ENCODE results near the gene ZNF618. TPM values are rescaled to one million over a fixed set of nuclear protein-coding genes. Genes with fewer than 3 reads are reported as not detected.

ZNF618 gene
- total RNA-seq, 1 donor from 2014 or later = 7.4 TPM

- Histone ChIP-seq H3K36me3 (no peaks in the 10 kb centered on the region), H3K4me1 (peaks cover 19% of the 10 kb centered on the region), H3K27me3 (no peaks in the 10 kb centered on the region), H3K27ac (no peak overlapping the region), H3K9me3 (no peaks in the 10 kb centered on the region), H3K4me3 (no peak overlapping the region)
- intact Hi-C loops (cut with DNase I) = no loop called here
- TF ChIP-seq POLR2AphosphoS5 (IDR thresholded peaks at IDR 0.05; ENCODE audit: insufficient read depth in 1 of 2, low read depth in 1 of 2) (no peak), CTCF (IDR thresholded peaks at IDR 0.05) (no peak)
- DNase-seq (ENCODE audit: extremely low spot score in 2 of 2) = no peak
These were observed 86.3 kb downstream of the ZNF618 start for GRCh38 chr9:113962396-113962795.

- Histone ChIP-seq H3K9me3 (no peaks in the 10 kb centered on the region), H3K27ac (no peak overlapping the region), H3K36me3 (no peaks in the 10 kb centered on the region), H3K27me3 (no peaks in the 10 kb centered on the region), H3K4me1 (peaks cover 12% of the 10 kb centered on the region), H3K4me3 (no peak overlapping the region)
- TF ChIP-seq POLR2AphosphoS5 (IDR thresholded peaks at IDR 0.05; ENCODE audit: insufficient read depth in 1 of 2, low read depth in 1 of 2) = no peak
- TF ChIP-seq POLR2A (IDR thresholded peaks at IDR 0.05) = no peak
- peak in 1 of 3 experiments; percentile 24 for TF ChIP-seq CTCF (IDR thresholded peaks at IDR 0.05)
- intact Hi-C loops (cut with DNase I) = no loop called here
- no peak for DNase-seq (ENCODE audit: extremely low spot score in 2 of 2)
These were observed 87.0 kb downstream of the ZNF618 start for GRCh38 chr9:113963017-113963620.

GRCh38 chr9:113963696-113964494, 87.8 kb downstream of the ZNF618 start:
- Histone ChIP-seq H3K4me3 (no peak overlapping the region), H3K36me3 (no peaks in the 10 kb centered on the region), H3K9me3 (no peaks in the 10 kb centered on the region), H3K27ac (no peak overlapping the region), H3K4me1 (peaks cover 6% of the 10 kb centered on the region), H3K27me3 (no peaks in the 10 kb centered on the region)
- intact Hi-C loops (cut with DNase I) = no loop called here
- TF ChIP-seq POLR2A (IDR thresholded peaks at IDR 0.05) (no peak), POLR2AphosphoS5 (IDR thresholded peaks at IDR 0.05; ENCODE audit: insufficient read depth in 1 of 2, low read depth in 1 of 2) (no peak), CTCF (IDR thresholded peaks at IDR 0.05) (no peak)
- no peak for DNase-seq (ENCODE audit: extremely low spot score in 2 of 2)

GRCh38 chr9:113964495-113965170, 88.5 kb downstream of the ZNF618 start:
- Histone ChIP-seq H3K4me1 (peaks cover 6% of the 10 kb centered on the region), H3K27me3 (no peaks in the 10 kb centered on the region), H3K4me3 (no peak overlapping the region), H3K27ac (no peak overlapping the region), H3K36me3 (no peaks in the 10 kb centered on the region), H3K9me3 (no peaks in the 10 kb centered on the region)
- intact Hi-C loops (cut with DNase I) = no loop called here
- no peak for DNase-seq (ENCODE audit: extremely low spot score in 2 of 2)
- TF ChIP-seq POLR2A (IDR thresholded peaks at IDR 0.05) = no peak
- TF ChIP-seq POLR2AphosphoS5 (IDR thresholded peaks at IDR 0.05; ENCODE audit: insufficient read depth in 1 of 2, low read depth in 1 of 2) = no peak
- no peak for TF ChIP-seq CTCF (IDR thresholded peaks at IDR 0.05)

Data from vagina (tissue), 2 donors.